Esophagus (tissue), 2 donors: ENCODE measurements around the gene MS4A18. TPM values are rescaled to one million over a fixed set of nuclear protein-coding genes. Genes with fewer than 3 reads are reported as not detected.

Experiments
- H3K27ac ChIP-seq, 2 donors: one replicate each; pipeline ENCODE4 v1.5.1; 2013; ENCODE audit warnings: low read depth in 2 of 2, mild to moderate bottlenecking in 2 of 2, inconsistent platforms in 1 of 2, low read length in 1 of 2, moderate library complexity in 1 of 2
- H3K27me3 ChIP-seq, 2 donors: one replicate each; pipeline ENCODE4 v1.6.1; 2013; ENCODE audit warnings: low read length in 2 of 2, control low read depth in 1 of 2, mild to moderate bottlenecking in 1 of 2; ENCODE audit not compliant: insufficient read depth in 2 of 2, control insufficient read depth in 1 of 2
- H3K36me3 ChIP-seq, 2 donors: one replicate each; pipeline ENCODE4 v1.6.1; 2013; ENCODE audit warnings: low read length in 1 of 2; ENCODE audit not compliant: control insufficient read depth in 2 of 2, insufficient read depth in 2 of 2
- H3K4me1 ChIP-seq, 2 donors: one replicate each; pipeline ENCODE4 v1.6.1; 2013; ENCODE audit warnings: low read length in 1 of 2; ENCODE audit not compliant: control insufficient read depth in 2 of 2, insufficient read depth in 2 of 2
- H3K4me3 ChIP-seq, 2 donors: one replicate each; pipeline ENCODE4 v1.5.1; 2013; ENCODE audit warnings: low read length in 2 of 2, mild to moderate bottlenecking in 2 of 2, low read depth in 1 of 2, moderate library complexity in 1 of 2
- H3K9me3 ChIP-seq, 2 donors: one replicate each; pipeline ENCODE4 v1.6.1; 2013; ENCODE audit warnings: mild to moderate bottlenecking in 2 of 2, low read depth in 1 of 2, low read length in 1 of 2, moderate library complexity in 1 of 2; ENCODE audit not compliant: control insufficient read depth in 2 of 2, insufficient read depth in 1 of 2
- WGBS, 2 donors: extraction: QIAGEN DNeasy Blood & Tissue Kit; methylation state at CpG; one replicate each; pipeline ENCODE4 v1.1.7; 2013; 5-methylcytosine and 5-hydroxymethylcytosine counted together
- polyA plus RNA-seq, 2 donors: library from polyadenylated mRNA; stranded (reverse); fragments of 200-250 nt; gene quantifications; one replicate each; pipeline ENCODE4 v1.2.3, GENCODE V29; 2013
- donor health status: healthy with polysubstance abuse.
- donor health status: Bipolar disorder and iron deficiency.

MS4A18 gene
- polyA plus RNA-seq, 2 donors: not detected

GRCh38 chr11:60725592-60725991 lies 1.1 kb downstream of the MS4A18 start:
- peaks cover 0 to 3% of the 10 kb centered on the region in 2 donors for H3K9me3 ChIP-seq
- WGBS, 2 donors: 89 to 94% methylated on average over 1 of the region's 1 CpG
- H3K36me3 ChIP-seq: no peaks in the 10 kb centered on the region
- H3K4me1 ChIP-seq: no peaks in the 10 kb centered on the region
- H3K27me3 ChIP-seq: no peaks in the 10 kb centered on the region
- no peak overlapping the region for H3K27ac ChIP-seq
- no peak overlapping the region for H3K4me3 ChIP-seq

GRCh38 chr11:60731586-60731985 lies 7.1 kb downstream of the MS4A18 start:
- H3K4me3 ChIP-seq: no peak overlapping the region
- no peaks in the 10 kb centered on the region for H3K36me3 ChIP-seq

GRCh38 chr11:60734279-60734678 lies 9.8 kb downstream of the MS4A18 start:
- Histone ChIP-seq H3K27me3 (no peaks in the 10 kb centered on the region), H3K36me3 (no peaks in the 10 kb centered on the region), H3K4me3 (no peak overlapping the region), H3K27ac (no peak overlapping the region), H3K9me3 (no peaks in the 10 kb centered on the region), H3K4me1 (no peaks in the 10 kb centered on the region)
- 79 to 83% methylated on average over 4 of the region's 4 CpGs for WGBS, 2 donors

More at GRCh38 chr11:60731586-60731985, 7.1 kb downstream of the MS4A18 start:
- H3K9me3 ChIP-seq: no peaks in the 10 kb centered on the region
- H3K4me1 ChIP-seq: no peaks in the 10 kb centered on the region
- WGBS, 2 donors: 63 to 65% methylated on average over 8 of the region's 8 CpGs
- no peaks in the 10 kb centered on the region for H3K27me3 ChIP-seq
- H3K27ac ChIP-seq: no peak overlapping the region

GRCh38 chr11:60739114-60739513 lies 14.6 kb downstream of the MS4A18 start:
- no peak overlapping the region for H3K4me3 ChIP-seq
- H3K27ac ChIP-seq: no peak overlapping the region
- no peaks in the 10 kb centered on the region for H3K36me3 ChIP-seq
- H3K9me3 ChIP-seq: peaks cover 0 to 4% of the 10 kb centered on the region in 2 donors
- H3K4me1 ChIP-seq: no peaks in the 10 kb centered on the region
- H3K27me3 ChIP-seq: no peaks in the 10 kb centered on the region
- WGBS, 2 donors: 67 to 70% methylated on average over 7 of the region's 7 CpGs

GRCh38 chr11:60740573-60740972 lies 16.1 kb downstream of the MS4A18 start:
- Histone ChIP-seq H3K9me3 (peaks cover 0 to 4% of the 10 kb centered on the region in 2 donors), H3K27me3 (no peaks in the 10 kb centered on the region), H3K4me1 (no peaks in the 10 kb centered on the region), H3K4me3 (no peak overlapping the region), H3K36me3 (no peaks in the 10 kb centered on the region), H3K27ac (no peak overlapping the region)

GRCh38 chr11:60741421-60741820 lies 16.9 kb downstream of the MS4A18 start:
- Histone ChIP-seq H3K36me3 (no peaks in the 10 kb centered on the region), H3K9me3 (peaks cover 0 to 4% of the 10 kb centered on the region in 2 donors), H3K27me3 (no peaks in the 10 kb centered on the region), H3K27ac (no peak overlapping the region), H3K4me1 (no peaks in the 10 kb centered on the region), H3K4me3 (no peak overlapping the region)
- 82 to 90% methylated on average over 3 of the region's 3 CpGs for WGBS, 2 donors

GRCh38 chr11:60743058-60743457 lies 18.5 kb downstream of the MS4A18 start:
- Histone ChIP-seq H3K9me3 (peaks cover 0 to 4% of the 10 kb centered on the region in 2 donors), H3K4me1 (no peaks in the 10 kb centered on the region), H3K27me3 (no peaks in the 10 kb centered on the region), H3K4me3 (no peak overlapping the region), H3K36me3 (no peaks in the 10 kb centered on the region), H3K27ac (no peak overlapping the region)
- WGBS, 2 donors: 88 to 95% methylated on average over 1 of the region's 1 CpG

- no peaks in the 10 kb centered on the region for H3K27me3 ChIP-seq
- peaks cover 0 to 4% of the 10 kb centered on the region in 2 donors for H3K9me3 ChIP-seq
- 73 to 78% methylated on average over 5 of the region's 5 CpGs for whole genome bisulfite sequencing, 2 donors
- no peak overlapping the region for H3K4me3 ChIP-seq
- no peak overlapping the region for H3K27ac ChIP-seq
- H3K36me3 ChIP-seq: no peaks in the 10 kb centered on the region
- H3K4me1 ChIP-seq: no peaks in the 10 kb centered on the region
Observed at GRCh38 chr11:60744114-60744513, 19.6 kb downstream of the MS4A18 start.

GRCh38 chr11:60747359-60747873 lies 22.9 kb downstream of the MS4A18 start:
- H3K36me3 ChIP-seq: no peaks in the 10 kb centered on the region
- H3K27ac ChIP-seq: no peak overlapping the region
- no peak overlapping the region for H3K4me3 ChIP-seq
- no peaks in the 10 kb centered on the region for H3K9me3 ChIP-seq
- WGBS, 2 donors: 92 to 95% methylated on average over 14 of the region's 14 CpGs
- no peaks in the 10 kb centered on the region for H3K4me1 ChIP-seq
- H3K27me3 ChIP-seq: no peaks in the 10 kb centered on the region

- no peaks in the 10 kb centered on the region for H3K36me3 ChIP-seq
- no peak overlapping the region for H3K4me3 ChIP-seq
- WGBS, 2 donors: 90% methylated on average over 17 of the region's 17 CpGs
- H3K9me3 ChIP-seq: no peaks in the 10 kb centered on the region
- H3K27me3 ChIP-seq: no peaks in the 10 kb centered on the region
- no peaks in the 10 kb centered on the region for H3K4me1 ChIP-seq
- H3K27ac ChIP-seq: no peak overlapping the region
Observed at GRCh38 chr11:60748225-60748624, 23.7 kb downstream of the MS4A18 start.
